Loucy (cell line): ENCODE measurements around the gene ZNF83.

Experiments used
- CTCF ChIP-seq: fragments of 200-600 bp; sonication (generic); conservative IDR thresholded peaks from 2 replicates; pipeline ENCODE4 v1.5.1; 2014; ENCODE audit warnings: mild to moderate bottlenecking, antibody characterized with exemption, low read length
- EZH2phosphoT487 ChIP-seq: fragments of 200-600 bp; IDR thresholded peaks from 2 replicates; pipeline ENCODE4 v1.6.1; 2018; ENCODE audit warnings: antibody characterized with exemption, mild to moderate bottlenecking, moderate library complexity, borderline replicate concordance

GRCh38 chr19:52670046-52670445, 31.9 kb upstream of the ZNF83 start:
- TF ChIP-seq CTCF (no peak), EZH2phosphoT487 (no peak)
